Measurements from ENCODE around the gene PHETA1. TPM values are rescaled to one million over a fixed set of nuclear protein-coding genes. Genes with fewer than 3 reads are reported as not detected.
"Not testable (repeated sequence)": the region's sequence is repeated elsewhere in the genome, so short reads cannot be mapped to it uniquely, and the experiment has no call there.

Gene PHETA1
- total RNA-seq, 1 experiment from 2014 or later, result 10.1 TPM

- peak; percentile 26 for DNase-seq
Observed at GRCh38 chr12:111338096-111338495, 30.8 kb downstream of the PHETA1 start.

GRCh38 chr12:111337371-111337770 is 31.5 kb downstream of the PHETA1 start:
- H3K36me3 ChIP-seq (replicated peaks; ENCODE audit: control insufficient read depth, insufficient read depth, low read length), result no peaks in the 10 kb centered on the region
- no peak for DNase-seq
- no peak overlapping the region for H3K4me3 ChIP-seq (ENCODE audit: insufficient read depth, low read depth, low read length)
- H3K27me3 ChIP-seq (ENCODE audit: control insufficient read depth, insufficient read depth, low read length), result no peaks in the 10 kb centered on the region

More at GRCh38 chr12:111338096-111338495, 30.8 kb downstream of the PHETA1 start:
- no peaks in the 10 kb centered on the region for H3K27me3 ChIP-seq (ENCODE audit: control insufficient read depth, insufficient read depth, low read length)
- H3K4me3 ChIP-seq (ENCODE audit: insufficient read depth, low read depth, low read length), result no peak overlapping the region
- no peaks in the 10 kb centered on the region for H3K36me3 ChIP-seq (replicated peaks; ENCODE audit: control insufficient read depth, insufficient read depth, low read length)

DNA sequence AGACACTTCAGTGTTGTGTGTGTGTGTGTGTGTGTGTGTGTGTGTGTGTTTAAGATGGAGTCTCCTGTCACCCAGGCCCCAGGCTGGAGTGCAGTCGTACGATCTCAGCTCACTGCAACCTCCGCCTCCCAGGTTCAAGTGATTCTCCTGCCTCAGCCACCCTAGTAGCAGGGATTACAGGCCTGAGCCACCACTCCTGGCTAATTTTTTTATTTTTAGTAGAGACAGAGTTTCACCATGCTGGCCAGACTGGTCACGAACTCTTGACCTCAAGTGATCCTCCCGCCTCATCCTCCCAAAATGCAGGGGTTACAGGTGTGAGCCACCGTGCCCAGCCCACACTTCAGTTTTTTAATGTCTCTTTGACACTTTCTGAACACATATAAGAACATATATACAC is 32.5 kb downstream of the PHETA1 start:
- H3K4me3 ChIP-seq (ENCODE audit: insufficient read depth, low read depth, low read length); H3K27me3 ChIP-seq (ENCODE audit: control insufficient read depth, insufficient read depth, low read length); DNase-seq; H3K36me3 ChIP-seq (replicated peaks; ENCODE audit: control insufficient read depth, insufficient read depth, low read length): not testable (repeated sequence)

GRCh38 chr12:111335811-111336210 is 33.1 kb downstream of the PHETA1 start:
- no peaks in the 10 kb centered on the region for H3K36me3 ChIP-seq (replicated peaks; ENCODE audit: control insufficient read depth, insufficient read depth, low read length)
- no peak for DNase-seq
- H3K27me3 ChIP-seq (ENCODE audit: control insufficient read depth, insufficient read depth, low read length), result no peaks in the 10 kb centered on the region
- no peak overlapping the region for H3K4me3 ChIP-seq (ENCODE audit: insufficient read depth, low read depth, low read length)

GRCh38 chr12:111335301-111335700 is 33.6 kb downstream of the PHETA1 start:
- DNase-seq; H3K4me3 ChIP-seq (ENCODE audit: insufficient read depth, low read depth, low read length); H3K27me3 ChIP-seq (ENCODE audit: control insufficient read depth, insufficient read depth, low read length); H3K36me3 ChIP-seq (replicated peaks; ENCODE audit: control insufficient read depth, insufficient read depth, low read length): not testable (repeated sequence)

GRCh38 chr12:111334393-111334915 is 34.4 kb downstream of the PHETA1 start:
- Histone ChIP-seq H3K27me3 (ENCODE audit: control insufficient read depth, insufficient read depth, low read length) (no peaks in the 10 kb centered on the region), H3K4me3 (ENCODE audit: insufficient read depth, low read depth, low read length) (no peak overlapping the region), H3K36me3 (replicated peaks; ENCODE audit: control insufficient read depth, insufficient read depth, low read length) (no peaks in the 10 kb centered on the region)
- no peak for DNase-seq

DNA sequence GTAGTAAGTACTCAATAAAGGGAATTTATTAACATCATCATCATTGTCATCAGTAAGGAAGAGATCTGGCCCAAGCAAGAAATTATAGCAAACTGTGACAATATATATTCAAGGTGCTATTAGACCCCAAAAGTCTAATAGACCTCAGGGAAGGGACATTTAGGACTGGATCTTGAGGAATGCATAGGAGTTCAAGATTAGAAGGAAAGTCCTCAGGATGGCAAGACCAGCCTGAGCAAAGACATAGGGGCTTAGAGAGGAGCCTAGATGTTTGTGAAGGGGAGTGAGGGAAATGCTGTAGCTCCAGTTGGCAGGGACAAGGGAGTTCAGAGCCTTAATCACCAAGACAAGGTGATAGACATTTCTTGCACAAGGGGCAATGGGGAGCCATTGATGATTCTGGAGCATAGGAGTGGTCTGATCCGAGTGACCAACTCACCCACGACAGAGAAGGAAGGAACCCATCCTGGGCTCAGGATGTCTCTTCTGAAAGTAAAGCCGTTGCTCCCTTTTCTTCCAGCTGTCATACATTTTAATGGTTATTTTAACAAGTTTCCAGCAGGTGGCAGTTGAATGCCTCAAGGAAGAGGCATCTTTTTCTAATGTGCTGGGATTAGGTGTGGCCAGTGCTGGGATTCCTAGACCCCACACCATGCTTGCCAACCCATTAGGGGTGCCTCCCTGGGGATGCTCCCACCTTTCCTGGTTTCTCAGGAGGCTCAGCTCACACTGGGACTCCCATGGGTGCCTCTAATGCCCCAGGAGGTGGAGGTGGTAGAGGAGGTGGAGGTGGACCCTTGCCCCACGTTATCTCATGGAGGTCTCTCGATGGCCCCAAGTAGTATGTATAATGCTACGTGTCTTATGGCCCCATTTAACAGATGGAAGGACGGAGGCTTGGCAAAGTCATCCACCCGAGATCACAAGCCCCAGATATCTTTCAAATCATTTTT is 37.8 kb downstream of the PHETA1 start:
- no peaks in the 10 kb centered on the region for H3K27me3 ChIP-seq (ENCODE audit: control insufficient read depth, insufficient read depth, low read length)
- H3K4me3 ChIP-seq (ENCODE audit: insufficient read depth, low read depth, low read length), result no peak overlapping the region
- DNase-seq, result peak; percentile 77
- no peaks in the 10 kb centered on the region for H3K36me3 ChIP-seq (replicated peaks; ENCODE audit: control insufficient read depth, insufficient read depth, low read length)

GRCh38 chr12:111328138-111328537 is 40.8 kb downstream of the PHETA1 start:
- DNase-seq, result no peak
- Histone ChIP-seq H3K36me3 (replicated peaks; ENCODE audit: control insufficient read depth, insufficient read depth, low read length) (no peaks in the 10 kb centered on the region), H3K4me3 (ENCODE audit: insufficient read depth, low read depth, low read length) (no peak overlapping the region), H3K27me3 (ENCODE audit: control insufficient read depth, insufficient read depth, low read length) (no peaks in the 10 kb centered on the region)

DNA sequence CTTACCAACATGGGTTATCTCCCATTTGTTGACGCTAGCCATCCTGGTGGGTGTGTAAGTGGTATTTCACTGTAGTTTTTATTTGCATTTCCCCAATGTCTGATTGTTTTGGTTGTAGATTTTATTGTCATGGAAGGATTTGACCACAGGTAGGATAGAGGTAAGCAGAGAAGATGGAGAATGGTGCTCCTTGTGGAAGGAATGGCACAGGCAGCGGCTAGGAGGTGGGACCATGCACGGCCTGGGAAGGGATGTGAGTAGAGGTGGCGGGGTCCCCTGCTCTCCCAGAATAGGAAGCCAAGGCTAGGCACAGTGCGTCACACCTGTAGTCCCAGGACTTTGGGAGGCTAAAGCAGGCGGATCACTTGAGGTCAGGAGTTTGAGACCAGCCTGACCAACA is 41.4 kb downstream of the PHETA1 start:
- no peaks in the 10 kb centered on the region for H3K36me3 ChIP-seq (replicated peaks; ENCODE audit: control insufficient read depth, insufficient read depth, low read length)
- no peak overlapping the region for H3K4me3 ChIP-seq (ENCODE audit: insufficient read depth, low read depth, low read length)
- no peaks in the 10 kb centered on the region for H3K27me3 ChIP-seq (ENCODE audit: control insufficient read depth, insufficient read depth, low read length)
- DNase-seq, result peak; percentile 67

GRCh38 chr12:111322336-111323250 is 46.3 kb downstream of the PHETA1 start:
- peak; percentile 61 for DNase-seq
- Histone ChIP-seq H3K4me3 (ENCODE audit: insufficient read depth, low read depth, low read length) (no peak overlapping the region), H3K27me3 (ENCODE audit: control insufficient read depth, insufficient read depth, low read length) (no peaks in the 10 kb centered on the region), H3K36me3 (replicated peaks; ENCODE audit: control insufficient read depth, insufficient read depth, low read length) (no peaks in the 10 kb centered on the region)

DNA sequence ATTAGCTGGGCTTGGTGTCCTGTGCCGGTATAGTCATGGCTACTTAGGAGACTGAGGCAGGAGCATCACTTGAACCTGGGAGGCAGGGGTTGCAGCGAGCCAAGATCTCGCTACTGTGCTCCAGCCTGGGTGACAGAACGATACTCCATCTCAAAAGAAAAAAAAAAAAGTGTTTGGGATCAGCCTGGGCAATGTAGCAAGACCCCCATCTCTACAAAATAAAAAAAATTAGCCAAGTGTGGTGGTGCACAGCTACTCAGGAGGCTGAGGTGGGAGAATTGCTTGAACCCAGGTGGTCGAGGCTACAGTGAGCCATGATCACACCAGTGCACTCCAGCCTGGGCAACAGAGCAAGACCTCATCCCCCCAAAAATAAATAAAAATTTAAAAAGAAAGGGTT is 47.6 kb downstream of the PHETA1 start:
- H3K27me3 ChIP-seq (ENCODE audit: control insufficient read depth, insufficient read depth, low read length), result no peaks in the 10 kb centered on the region
- no peaks in the 10 kb centered on the region for H3K36me3 ChIP-seq (replicated peaks; ENCODE audit: control insufficient read depth, insufficient read depth, low read length)
- no peak overlapping the region for H3K4me3 ChIP-seq (ENCODE audit: insufficient read depth, low read depth, low read length)
- no peak for DNase-seq

GRCh38 chr12:111320258-111321050 is 48.4 kb downstream of the PHETA1 start:
- Histone ChIP-seq H3K36me3 (replicated peaks; ENCODE audit: control insufficient read depth, insufficient read depth, low read length) (no peaks in the 10 kb centered on the region), H3K4me3 (ENCODE audit: insufficient read depth, low read depth, low read length) (no peak overlapping the region), H3K27me3 (ENCODE audit: control insufficient read depth, insufficient read depth, low read length) (no peaks in the 10 kb centered on the region)
- peak; percentile 59 for DNase-seq

- H3K27me3 ChIP-seq (ENCODE audit: control insufficient read depth, insufficient read depth, low read length), result no peaks in the 10 kb centered on the region
Observed at GRCh38 chr12:111319600-111320257, 49.2 kb downstream of the PHETA1 start.

More at GRCh38 chr12:111319600-111320257, 49.2 kb downstream of the PHETA1 start:
- DNase-seq, result no peak
- Histone ChIP-seq H3K36me3 (replicated peaks; ENCODE audit: control insufficient read depth, insufficient read depth, low read length) (no peaks in the 10 kb centered on the region), H3K4me3 (ENCODE audit: insufficient read depth, low read depth, low read length) (no peak overlapping the region)

All from H7 (cell line).